ENCODE results near the gene GPR176. TPM values are rescaled to one million over a fixed set of nuclear protein-coding genes. Genes with fewer than 3 reads are reported as not detected.

The GPR176 gene
- total RNA-seq, 1 donor from 2014 or later = 10.3 TPM

DNA sequence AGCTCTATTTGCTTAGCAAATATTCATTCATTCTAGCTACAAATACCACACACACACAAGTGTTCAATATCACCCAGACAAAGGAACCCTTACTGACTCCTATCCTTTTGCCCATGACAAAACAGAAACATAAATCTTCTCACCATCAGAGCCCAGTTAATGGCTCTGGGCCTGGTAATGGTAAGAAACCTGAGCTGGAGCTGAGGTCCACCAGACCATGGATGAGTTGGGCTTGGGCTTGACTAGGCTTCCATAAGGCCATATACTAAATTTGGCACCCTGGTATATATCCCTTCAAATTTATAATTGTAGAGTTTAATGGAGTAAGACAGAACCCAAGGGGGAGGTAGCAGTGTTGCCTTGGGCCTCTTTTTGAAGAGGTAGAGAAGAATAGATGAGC, 29.4 kb downstream of the GPR176 start:
- no peak for DNase-seq

DNA sequence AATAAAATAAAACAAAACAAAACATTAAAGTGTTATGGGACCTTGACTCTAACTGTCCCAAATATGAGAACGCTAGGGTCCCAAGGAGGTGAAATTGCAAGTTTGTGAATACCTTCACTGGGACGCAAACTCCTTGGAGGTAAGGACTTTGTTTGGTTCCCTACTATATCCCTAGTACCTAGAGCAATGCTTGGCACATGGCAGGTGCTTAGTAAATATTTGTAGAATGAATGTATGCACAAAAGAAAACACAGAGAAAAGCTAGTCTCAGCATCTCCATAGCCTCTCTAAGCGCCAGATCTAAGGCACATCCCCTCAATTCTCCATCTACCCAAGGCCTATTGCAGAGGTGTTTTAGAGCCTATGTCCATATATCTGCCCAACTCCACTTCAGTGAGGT, 30.5 kb downstream of the GPR176 start:
- no peak for DNase-seq

DNA sequence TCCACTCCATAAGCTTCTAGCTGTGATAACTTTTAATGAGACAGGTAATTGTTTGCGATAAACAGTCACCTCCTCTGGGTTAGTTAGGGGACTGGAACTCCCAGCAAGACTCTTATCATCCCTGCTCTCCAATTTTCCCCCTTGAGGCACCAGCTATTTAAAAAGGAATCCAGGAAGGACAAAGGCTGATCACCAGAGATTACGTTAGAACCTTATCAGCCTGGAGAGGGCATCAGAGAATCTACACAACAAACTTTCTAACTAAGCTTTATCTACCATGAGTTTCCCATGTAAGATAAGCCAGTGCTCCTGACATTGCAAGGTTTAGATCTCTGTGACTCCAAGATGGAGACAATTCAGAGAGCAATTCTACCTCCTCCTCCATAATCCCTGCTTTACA, 31.3 kb downstream of the GPR176 start:
- DNase-seq = no peak

DNA sequence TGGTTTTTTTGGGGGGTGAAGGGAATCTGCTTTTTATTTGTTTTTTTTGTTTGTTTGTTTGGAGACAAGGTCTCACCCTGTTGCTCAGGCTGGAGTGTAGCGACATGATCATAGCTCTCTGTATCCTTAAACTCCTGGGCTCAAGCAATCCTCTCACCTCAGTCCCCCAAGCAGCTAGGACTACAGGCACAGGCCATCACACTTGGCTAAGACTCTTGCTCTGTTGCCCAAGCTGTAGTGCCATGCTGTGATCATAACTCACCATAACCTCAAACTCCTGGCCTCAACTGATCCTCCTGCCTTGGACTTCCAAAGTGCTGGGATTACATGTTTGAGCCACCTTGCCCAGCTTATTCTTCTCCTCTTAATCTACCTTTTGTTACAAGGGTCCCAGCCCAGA, 31.8 kb downstream of the GPR176 start:
- no peak for DNase-seq

DNA sequence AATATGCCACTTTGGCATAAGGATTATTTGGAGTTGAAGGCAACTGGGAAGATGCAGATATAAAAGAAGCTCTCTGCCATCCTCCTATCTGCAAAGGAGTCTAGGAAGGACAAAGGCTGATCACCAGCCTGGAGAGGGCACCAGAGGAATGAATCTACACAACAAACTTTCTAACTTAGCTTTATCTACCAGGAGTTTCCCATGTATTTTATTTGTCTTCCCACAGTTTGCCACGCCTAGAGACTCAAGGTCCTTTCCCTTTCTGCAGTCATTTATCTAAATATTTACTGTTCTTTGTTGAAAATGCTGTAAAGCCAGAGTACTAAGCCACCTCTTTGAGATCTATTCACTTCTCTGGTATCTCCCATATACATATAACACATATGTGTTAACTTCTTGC, 32.2 kb downstream of the GPR176 start:
- no peak for DNase-seq

DNA sequence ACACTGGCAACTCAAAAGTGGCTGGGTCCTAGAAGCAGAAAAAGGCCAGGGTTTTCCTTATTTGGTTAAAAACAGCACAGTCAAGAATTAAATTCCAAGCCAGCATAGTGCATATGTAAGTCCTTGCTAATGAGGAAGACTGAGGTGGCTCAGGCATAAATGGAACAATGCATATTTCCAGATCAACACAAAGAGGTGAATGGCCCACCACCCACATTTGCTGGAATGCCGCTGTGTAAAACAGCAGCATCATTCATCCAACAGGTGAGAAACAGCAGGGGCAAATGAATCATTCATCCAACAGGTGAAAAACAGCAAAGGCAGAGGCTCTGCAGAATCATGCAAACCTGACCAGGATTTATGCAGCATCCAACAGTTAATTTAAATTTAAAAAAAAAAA, 32.9 kb downstream of the GPR176 start:
- DNase-seq = no peak

DNA sequence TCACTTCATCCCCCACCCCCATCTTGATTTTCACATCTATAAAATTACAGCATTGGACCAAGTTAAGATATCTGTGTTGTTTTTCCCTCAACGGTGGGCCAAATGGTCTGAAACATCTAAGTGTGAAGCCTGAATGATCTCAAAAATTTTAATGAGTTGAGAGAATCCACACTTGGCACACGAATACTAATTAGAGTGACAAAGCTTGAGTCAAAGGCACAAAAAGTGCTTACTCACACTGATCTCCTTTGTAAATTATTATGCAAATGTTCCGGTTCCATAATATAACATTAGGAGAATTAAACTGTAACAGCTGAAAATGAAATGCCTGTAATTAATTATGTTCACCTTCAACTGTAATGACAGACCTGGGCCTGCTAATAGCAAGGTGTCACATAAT, 33.6 kb downstream of the GPR176 start:
- no peak for DNase-seq

DNA sequence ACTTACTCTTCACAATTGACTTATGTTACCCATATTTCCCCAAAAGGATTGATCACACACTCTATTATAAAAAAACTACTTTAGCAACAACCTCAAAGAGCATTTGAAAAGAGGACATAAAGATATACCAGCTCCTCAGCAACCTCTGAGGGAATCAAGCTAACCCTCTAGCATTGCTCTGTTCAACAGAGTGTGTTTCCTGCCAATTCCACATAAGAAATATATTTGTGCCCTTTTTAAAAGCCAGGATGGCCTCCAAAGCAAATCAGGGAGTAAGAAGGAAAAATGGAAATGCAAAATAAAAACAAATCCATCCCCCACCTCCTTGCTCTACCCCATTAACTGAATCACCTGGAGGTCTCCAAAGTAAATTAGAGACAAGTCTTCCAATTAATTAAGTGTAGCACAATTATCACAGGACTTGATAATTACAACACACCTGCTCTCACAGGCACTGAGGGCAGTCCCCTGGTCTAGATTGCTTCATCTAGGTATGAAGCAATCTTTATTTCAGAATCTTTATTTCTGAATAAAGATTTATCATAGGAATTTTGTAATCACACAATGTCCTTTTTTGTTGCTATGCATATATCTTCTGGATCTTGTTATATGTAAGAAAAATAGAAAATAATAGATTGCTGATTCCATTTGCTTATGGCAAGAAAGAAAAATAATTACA, 34.8 kb downstream of the GPR176 start:
- no peak for DNase-seq

DNA sequence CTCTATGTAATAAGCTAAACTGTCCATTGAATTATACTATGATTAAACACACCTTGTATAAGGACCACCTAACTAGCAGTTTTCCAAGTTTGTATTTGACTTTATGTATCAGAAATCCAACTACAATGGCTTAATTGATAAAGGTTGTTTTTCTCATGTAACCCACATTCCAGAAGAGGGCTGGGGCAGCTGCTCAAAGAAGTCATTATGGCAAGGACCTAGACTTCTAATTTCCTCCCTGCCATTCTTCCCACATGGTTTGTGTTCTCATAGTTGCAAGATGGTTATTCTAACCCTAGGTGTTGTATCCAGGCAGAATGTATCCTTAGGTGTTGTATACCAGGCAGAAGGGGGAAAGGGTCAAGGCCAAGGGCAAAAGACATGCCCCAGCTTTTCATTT, 35.7 kb downstream of the GPR176 start:
- no peak for DNase-seq

DNA sequence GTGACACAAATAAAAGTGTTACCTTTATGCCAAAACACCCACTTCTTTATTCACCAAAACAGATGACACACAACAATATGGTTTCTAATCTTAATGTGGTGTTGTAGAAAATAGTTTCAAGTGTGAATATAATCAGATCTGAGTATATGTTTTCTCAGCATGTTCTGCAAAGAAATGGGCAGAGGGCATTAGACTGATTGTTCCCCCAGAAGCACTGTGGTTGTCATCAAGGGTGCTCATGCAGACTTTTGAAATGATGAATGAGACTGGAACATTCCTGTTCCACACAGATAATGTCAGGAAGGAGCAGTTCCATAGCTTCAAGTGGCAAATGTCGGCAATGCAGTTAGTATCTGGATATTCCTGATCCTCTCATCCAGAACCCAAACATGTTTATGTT, 37.5 kb downstream of the GPR176 start:
- DNase-seq = no peak

DNA sequence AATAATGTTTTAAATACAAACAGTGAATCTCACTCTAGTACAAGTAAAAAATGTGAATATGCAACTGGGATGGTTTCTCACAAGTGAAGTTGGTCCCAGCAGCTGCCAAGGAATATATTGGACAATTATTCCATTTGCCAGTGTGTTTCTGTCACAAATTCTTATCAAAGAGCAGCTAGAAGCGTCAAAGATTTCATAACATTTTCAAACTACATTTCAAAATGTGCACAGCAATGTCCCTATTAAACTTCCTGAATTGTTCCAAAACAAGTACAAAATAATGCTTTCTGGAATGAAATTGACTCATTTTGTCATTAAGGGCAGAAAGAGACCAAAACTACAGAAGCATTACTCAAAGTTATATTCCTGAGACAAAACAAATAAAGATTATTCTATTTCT, 38.3 kb downstream of the GPR176 start:
- DNase-seq = no peak

DNA sequence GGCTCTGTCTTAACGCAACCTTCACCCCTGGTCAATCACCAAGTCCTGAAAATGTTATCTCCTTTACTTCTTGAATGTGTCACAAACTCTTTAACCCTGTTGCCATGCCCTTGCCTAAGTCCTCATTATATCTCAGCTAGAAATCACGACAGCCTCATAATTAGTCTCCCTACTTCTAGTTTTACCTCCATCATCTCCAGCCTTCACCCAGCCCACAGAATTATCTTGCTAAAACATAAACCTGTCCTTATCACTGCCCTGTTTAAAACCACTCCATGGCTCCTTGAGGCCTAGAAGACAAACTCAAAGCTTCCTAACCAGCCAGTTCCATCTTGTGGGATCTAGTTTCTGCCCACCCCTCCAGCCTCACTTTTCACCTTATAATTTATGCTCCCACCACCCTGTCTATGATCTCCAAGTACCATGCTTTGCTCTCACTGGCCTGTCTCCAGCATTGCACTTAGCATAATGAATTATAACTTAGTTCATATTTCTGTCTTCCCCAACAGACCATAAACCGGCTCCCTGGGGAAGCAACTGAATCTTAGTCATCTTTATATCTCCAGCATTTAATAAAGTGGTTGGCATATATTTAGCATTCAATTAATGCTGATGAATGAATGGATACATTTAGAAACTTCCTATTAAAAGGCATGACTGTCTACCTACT, 39.2 kb downstream of the GPR176 start:
- DNase-seq = no peak

DNA sequence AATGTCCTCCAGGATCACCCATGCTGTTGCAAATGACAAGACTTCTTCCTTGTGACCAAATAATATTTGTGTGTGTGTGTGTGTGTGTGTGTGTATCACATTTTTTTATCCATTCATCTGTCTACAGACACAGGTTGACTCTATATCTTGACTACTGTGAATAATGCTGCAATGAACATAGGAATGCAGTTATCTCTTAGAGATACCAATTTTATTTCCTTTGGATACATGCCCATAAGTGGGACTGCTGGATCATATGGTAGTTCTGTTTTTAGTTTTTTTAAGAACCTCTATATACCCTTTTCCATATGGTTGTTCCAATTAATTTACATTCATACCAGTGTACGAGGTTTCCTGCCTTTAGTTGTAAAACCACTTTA, 41.7 kb downstream of the GPR176 start:
- no peak for DNase-seq

DNA sequence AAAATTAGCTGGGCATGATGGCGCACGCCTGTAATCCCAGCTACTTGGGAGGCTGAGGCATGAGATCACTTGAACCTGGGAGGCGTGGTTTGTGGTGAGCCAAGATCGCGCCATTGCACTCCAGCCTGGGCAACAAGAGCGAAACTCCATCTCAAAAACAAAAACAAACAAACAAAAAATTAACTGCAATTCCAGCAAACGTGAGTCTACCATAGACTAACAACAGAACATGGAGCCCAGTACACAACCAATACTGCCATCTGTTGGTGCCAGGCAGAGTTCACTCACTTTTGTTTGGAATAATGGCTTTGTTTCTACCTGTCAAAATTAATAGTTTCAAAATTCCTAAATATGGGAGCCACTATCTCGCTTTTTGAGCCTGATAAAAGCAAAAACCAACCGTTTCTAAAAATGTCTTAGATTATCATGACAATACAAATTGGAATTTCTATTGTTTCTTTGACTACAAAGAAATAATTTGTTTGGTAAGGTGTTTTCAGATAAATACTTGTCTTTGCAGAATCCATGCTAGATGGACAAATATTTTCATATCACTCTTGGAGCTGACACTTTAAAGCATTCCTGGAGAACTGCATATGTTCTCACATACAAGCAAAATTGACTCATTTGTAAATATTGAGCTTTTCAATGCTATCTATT, 45.0 kb downstream of the GPR176 start:
- no peak for DNase-seq

DNA sequence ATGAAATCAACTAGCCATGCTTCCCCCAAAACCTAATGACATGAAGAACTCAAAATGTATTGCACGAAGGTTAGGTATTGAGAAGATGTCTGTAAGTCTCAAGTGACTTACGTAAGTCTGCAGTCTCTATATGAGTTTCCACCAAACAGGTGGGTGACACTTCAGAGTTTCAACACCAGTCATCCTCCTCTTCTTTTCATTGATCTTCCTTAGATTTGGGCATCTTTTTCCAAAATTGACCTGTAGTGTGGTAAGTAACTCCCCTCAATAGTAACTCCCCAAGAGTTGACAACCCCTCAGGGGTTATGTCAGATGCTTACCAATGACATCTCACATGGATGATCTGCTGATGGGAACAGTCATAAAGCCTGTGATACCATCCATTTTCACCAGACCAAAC, 46.1 kb downstream of the GPR176 start:
- no peak for DNase-seq

DNA sequence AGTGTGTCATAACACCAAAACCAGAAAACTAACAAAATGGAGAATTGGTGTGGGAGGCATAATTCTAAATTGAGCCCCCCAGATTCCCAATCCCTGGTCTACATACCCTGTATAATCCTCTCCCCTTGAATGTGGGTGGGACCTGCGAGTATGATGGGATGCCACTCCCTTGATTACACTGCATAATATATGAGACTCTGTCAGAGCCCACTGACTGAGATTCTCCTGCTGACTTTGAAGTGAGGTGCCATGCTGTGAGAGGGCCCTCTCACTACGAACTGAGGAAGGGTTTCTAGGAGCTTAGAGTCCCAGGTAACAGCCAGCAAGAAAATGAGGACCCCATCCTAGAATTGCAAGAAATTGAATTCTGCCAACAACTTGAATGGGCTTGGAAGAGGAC, 49.5 kb downstream of the GPR176 start:
- no peak for DNase-seq

DNA sequence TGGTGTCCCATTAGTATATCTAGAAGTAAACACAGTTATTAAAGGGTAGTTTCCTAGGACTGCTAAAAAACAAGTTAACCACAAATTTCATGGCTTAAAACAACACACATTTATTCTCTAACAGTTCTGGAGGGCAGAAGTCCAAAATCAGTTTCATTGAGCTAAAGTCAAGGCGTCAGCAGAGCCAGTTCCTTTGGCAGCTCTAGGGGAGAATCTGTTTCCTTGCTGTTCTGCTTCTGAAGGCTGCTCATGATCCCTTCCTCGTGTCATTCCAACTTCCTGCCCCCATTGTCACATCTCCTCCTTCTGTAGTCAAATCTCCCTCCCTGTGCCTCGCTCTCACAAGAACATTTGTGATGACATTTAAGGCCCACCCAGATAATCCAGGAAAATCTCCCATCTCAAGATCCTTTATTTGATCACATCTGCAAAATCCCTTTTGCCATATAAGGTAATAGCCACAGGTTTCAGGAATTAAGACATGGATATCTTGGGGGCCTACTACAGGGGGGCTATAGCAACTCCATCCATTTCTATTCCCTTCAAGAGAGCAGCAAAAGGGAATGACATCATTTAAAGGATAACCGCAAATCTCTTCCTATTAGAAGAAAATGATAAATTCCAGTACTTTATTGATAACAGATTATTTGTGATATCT, 50.1 kb downstream of the GPR176 start:
- peak; percentile 73 for DNase-seq

DNA sequence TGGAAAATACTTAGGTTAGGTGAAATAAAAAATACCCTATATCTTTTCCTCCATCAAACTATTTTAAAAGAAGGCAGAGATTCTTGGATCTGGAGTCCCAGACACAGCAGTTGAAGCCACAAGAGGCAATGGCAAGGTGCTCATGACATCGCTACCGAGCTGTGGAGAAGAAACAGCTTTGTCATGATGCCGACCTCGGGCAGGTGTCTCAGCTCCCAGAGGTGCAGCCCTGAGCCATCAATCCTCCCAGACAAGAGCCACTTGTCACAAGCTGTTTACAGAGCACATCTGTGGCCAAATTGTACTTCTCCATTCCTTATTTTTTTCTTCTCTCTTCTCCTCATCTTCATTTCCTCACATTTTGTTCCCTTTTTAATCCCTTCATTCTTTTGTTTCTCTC, 50.8 kb downstream of the GPR176 start:
- no peak for DNase-seq

DNA sequence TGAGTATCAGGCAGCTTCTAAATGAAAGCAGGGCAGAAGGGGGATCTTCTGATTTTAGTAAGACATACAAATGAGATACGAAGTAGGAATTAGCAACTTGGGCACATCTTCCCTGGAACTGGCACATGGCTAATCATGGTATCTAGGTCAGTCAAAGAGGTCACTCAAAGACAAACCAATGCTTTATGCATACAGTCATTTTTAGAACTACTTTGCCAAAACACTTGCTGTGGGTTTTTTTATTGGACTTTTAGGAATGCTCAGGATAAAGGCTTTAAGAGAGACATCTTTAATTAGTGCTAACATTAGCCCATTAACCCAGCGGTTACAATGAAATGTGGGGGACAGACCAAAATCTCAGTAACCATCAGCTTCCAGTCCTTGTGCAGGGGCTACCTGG, 51.7 kb downstream of the GPR176 start:
- DNase-seq = no peak

DNA sequence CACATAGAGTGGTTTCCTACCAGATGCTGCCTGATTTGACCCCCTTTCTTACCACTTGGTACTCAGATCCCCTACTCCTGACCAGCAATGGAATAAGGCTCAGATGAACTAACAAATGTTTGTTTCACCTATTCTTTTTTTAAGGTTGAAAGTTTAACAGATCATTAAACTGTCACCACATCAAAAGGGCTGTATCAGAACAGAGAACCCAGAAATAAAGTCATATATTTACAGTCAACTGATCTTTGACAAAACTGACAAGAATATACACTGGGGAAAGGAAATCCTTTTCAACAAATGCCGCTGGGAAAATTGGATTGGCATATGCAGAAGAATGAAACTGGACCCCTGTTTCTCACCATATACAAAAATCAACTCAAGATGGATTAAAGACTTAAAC, 56.0 kb downstream of the GPR176 start:
- DNase-seq = no peak

DNA sequence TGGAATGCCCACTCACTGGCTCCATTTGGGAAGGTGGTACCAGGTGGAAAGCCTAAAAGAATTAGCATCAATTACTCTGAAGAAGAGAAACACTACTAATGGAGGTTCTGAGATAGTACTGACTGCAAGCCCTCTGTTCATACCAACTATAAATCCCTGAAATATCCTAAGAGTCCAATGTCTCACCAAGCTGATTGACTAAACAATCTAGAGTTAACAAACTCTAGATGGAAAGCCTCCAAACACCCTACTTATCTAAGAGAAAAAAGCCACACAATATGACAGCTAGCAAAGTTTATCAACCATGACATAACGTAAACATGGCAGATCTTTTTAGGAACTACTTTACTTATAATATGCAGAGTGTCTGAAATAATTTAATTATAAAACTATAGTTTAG, 59.2 kb downstream of the GPR176 start:
- DNase-seq = no peak

DNA sequence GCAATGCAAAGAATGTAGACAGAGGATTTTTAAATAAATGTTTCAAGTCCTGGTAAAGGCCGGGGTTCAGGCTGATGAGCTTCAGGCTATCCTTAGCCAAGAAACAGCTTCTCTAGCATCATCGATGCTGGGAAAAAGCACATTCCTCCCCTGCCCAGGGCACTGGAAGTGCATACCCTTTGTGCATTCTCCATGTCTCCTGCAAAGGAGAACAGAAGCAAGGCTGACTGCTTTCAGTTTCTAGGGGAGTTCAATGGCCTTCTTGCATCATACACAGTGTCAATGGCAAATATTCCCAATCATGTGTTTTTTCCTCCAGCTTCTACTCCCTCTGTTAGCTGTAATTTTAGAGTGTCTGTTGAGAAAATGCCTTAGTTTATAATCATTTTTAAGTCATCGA, 59.9 kb downstream of the GPR176 start:
- DNase-seq = no peak

DNA sequence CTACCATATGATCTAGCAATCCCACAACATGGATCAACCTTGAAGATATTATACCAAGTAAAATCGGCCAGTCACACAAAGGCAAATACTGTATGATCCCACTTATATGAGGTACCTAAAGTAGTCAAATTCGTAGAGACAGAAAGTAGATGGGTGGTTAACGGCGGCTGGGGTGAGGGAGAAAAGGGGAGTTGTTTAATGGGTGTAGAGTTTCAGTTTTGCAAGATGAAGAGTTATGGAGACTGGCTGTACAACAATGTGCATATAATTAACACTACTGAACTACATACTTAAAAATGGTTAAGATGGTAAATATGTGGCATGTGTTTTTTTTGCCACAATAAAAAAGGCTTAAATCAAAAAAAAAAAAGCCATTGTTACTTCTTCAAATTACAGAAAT, 60.4 kb downstream of the GPR176 start:
- DNase-seq = no peak

DNA sequence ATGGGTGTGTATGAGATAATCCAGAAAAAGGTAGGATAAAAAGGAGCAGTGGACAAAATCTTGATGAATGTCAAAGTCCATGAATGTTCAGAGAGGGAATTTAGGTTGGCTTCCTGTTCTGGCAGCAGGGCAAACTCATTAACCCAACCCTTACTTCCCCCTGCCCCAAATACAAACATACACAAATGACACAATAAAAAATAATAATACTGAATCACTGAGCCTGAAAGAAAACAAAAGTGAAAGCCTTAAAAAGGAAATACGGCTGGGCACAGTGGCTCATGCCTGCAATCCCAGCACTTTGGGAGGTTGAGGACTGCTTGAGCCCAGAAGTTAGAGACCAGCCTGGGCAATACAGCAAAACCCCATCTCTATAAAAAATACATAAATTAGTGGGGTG, 62.9 kb downstream of the GPR176 start:
- no peak for DNase-seq
